ENCODE measurements around the gene KCNH3. TPM values are rescaled to one million over a fixed set of nuclear protein-coding genes. Genes with fewer than 3 reads are reported as not detected.
A peak's percentile ranks its signal among the peaks of the same experiment; 100 is the strongest.

Gene KCNH3
- total RNA-seq, 4 donors from 2014 or later, result 0.57 to 0.83 TPM; not detected in 2

DNA sequence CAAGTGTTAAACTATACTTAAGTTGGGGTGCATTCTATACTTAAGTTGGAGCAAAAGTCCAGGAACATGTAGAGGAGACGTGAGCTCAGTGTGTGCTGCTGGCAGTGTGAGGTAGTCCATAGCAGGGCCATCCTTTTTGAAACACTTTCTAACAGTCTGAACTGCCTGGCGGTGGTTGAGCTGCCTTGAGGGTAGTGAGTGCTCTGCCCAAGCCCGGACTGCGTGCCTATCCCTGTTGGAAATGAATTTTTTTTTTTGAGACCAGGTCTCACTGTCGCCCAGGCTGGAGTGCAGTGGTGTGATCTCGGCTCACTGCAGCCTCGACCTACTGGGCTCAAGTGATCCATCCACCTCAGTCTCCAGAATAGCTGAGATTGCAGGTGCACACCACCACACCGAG, 14.1 kb downstream of the KCNH3 start:
- Histone ChIP-seq H3K4me3 (no peak overlapping the region), H3K9me3 (no peaks in the 10 kb centered on the region), H3K27me3 (no peaks in the 10 kb centered on the region), H3K36me3 (peaks cover 0 to 17% (median 0%) of the 10 kb centered on the region in 3 donors), H3K27ac (no peak overlapping the region), H3K4me1 (peaks cover 0 to 16% (median 6%) of the 10 kb centered on the region in 4 donors)
- TF ChIP-seq POLR2A (IDR thresholded peaks at IDR 0.05), result no peak
- TF ChIP-seq, protein P1, sequence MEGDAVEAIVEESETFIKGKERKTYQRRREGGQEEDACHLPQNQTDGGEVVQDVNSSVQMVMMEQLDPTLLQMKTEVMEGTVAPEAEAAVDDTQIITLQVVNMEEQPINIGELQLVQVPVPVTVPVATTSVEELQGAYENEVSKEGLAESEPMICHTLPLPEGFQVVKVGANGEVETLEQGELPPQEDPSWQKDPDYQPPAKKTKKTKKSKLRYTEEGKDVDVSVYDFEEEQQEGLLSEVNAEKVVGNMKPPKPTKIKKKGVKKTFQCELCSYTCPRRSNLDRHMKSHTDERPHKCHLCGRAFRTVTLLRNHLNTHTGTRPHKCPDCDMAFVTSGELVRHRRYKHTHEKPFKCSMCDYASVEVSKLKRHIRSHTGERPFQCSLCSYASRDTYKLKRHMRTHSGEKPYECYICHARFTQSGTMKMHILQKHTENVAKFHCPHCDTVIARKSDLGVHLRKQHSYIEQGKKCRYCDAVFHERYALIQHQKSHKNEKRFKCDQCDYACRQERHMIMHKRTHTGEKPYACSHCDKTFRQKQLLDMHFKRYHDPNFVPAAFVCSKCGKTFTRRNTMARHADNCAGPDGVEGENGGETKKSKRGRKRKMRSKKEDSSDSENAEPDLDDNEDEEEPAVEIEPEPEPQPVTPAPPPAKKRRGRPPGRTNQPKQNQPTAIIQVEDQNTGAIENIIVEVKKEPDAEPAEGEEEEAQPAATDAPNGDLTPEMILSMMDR (IDR thresholded peaks at IDR 0.05), result no peak
- DNase-seq, result no peak

DNA sequence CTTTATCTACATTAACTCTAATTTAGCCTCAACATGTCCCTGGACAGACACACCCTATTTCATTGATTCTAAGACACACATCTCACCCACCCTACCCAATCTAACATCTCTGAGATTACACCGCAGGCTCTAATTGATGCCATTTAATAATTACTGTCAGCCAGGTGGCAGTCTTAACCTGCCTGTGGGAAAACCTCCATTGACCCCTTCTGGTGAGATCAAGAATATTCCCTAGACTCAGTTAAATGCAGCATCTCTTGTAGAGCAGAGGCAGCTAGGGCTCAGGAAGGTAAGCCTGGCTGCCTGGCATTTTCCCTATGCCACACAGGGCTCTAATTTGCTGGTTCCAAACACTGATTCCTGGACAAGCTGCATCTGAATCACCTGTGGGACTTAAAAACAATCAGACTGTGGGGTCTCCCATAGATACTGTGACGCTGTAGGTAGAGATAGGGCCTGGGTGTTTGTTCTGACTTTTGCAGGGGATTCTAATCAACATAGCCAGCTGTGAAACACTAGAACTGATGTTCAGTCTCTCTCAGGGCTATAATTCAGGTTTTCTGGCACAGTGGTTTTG, 14.8 kb downstream of the KCNH3 start:
- Histone ChIP-seq H3K27ac (no peak overlapping the region), H3K9me3 (no peaks in the 10 kb centered on the region), H3K36me3 (peaks cover 0 to 23% (median 0%) of the 10 kb centered on the region in 3 donors), H3K27me3 (no peaks in the 10 kb centered on the region), H3K4me1 (peaks cover 0 to 13% (median 5%) of the 10 kb centered on the region in 4 donors), H3K4me3 (no peak overlapping the region)
- DNase-seq, result no peak
- TF ChIP-seq POLR2A (IDR thresholded peaks at IDR 0.05), result no peak
- TF ChIP-seq, protein P1 (IDR thresholded peaks at IDR 0.05), result peak; percentile 17 to 71 (median 53)

DNA sequence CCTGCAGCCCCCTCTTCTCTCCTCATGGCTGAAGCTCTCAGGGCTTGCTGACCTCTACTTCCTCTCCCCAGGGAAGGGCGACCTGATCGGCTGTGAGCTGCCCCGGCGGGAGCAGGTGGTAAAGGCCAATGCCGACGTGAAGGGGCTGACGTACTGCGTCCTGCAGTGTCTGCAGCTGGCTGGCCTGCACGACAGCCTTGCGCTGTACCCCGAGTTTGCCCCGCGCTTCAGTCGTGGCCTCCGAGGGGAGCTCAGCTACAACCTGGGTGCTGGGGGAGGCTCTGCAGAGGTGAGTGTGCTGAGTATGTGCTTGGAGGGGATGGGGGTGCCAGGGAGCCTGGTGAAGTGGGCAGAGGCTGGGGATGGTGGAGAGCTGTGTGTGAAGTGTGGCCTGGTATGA, 15.4 kb downstream of the KCNH3 start:
- TF ChIP-seq, protein P1 (IDR thresholded peaks at IDR 0.05), result no peak
- TF ChIP-seq POLR2A (IDR thresholded peaks at IDR 0.05), result no peak
- Histone ChIP-seq H3K27ac (no peak overlapping the region), H3K4me1 (peaks cover 0 to 7% (median 1%) of the 10 kb centered on the region in 4 donors), H3K9me3 (no peaks in the 10 kb centered on the region), H3K36me3 (peaks cover 0 to 29% (median 0%) of the 10 kb centered on the region in 3 donors), H3K27me3 (no peaks in the 10 kb centered on the region), H3K4me3 (no peak overlapping the region)
- peak in 1 of 3 donors; percentile 34 for DNase-seq

DNA sequence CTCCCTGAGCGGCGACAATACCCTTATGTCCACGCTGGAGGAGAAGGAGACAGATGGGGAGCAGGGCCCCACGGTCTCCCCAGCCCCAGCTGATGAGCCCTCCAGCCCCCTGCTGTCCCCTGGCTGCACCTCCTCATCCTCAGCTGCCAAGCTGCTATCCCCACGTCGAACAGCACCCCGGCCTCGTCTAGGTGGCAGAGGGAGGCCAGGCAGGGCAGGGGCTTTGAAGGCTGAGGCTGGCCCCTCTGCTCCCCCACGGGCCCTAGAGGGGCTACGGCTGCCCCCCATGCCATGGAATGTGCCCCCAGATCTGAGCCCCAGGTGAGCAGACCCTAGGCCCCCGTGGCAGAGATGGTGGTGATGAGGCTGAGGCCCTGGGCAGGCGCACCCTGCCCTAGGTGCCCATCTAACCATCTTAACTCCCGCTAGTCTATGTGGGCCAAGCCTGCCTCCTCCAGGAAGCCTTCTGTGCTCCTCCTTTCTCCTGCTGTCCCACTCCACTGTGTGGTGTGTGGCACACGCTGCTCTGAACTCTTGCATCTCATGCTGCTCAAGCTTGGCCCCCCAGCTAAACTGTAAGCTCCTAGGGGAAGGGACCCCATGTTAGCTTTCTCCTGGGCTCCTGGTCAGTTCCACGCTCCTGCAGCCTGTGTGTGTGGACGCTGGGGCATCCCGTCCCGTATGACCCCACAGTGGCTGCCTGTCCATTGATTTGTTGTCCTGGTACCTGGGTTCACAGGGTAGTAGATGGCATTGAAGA, 17.0 kb downstream of the KCNH3 start:
- H3K27ac ChIP-seq, result no peak overlapping the region
- H3K9me3 ChIP-seq, result no peaks in the 10 kb centered on the region
- TF ChIP-seq, protein P1 (IDR thresholded peaks at IDR 0.05), result no peak
- no peak for TF ChIP-seq POLR2A (IDR thresholded peaks at IDR 0.05)
- no peaks in the 10 kb centered on the region for H3K27me3 ChIP-seq
- no peaks in the 10 kb centered on the region for H3K4me1 ChIP-seq
- no peak overlapping the region for H3K4me3 ChIP-seq
- peaks cover 0 to 45% (median 0%) of the 10 kb centered on the region in 3 donors for H3K36me3 ChIP-seq
- DNase-seq, result peak in 1 of 3 donors; percentile 42

DNA sequence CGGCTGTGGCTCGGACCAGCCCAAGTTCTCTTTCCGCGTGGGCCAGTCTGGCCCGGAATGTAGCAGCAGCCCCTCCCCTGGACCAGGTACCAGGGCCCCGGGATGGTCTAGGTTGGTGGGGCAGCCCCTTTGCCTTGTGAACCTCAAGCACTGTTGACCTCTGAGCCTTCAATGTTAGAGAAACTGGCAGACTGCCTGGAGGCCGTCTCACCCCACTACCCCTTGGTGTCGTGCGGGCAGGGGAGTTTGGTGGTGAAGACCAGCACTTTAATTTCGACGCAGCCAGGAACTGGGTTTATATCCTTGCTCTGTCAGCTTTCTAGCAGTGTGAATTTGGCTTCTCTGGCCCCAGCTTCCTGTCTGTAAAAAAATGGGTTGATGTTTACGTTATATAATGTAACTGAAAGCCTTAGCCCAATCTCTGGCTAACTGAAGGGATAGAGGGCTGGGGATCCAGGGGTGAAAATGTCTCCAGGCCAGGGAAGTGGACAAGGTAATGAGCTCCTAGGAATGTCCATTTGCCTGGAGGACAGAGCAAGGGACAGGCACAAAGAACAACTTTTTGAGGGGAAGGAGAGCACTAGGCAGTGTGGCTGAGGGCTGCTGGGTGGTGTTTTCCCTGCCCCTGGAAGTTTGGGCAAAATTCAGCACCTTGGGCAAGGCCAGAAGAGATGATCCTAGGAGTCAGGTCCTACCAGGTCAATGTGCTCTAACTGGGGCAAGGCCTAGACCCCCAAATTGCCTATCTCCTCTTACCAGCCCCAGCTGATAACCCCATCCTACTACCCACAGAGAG, 17.8 kb downstream of the KCNH3 start:
- H3K36me3 ChIP-seq, result peaks cover 0 to 53% (median 0%) of the 10 kb centered on the region in 3 donors
- no peak overlapping the region for H3K27ac ChIP-seq
- H3K27me3 ChIP-seq, result no peaks in the 10 kb centered on the region

More for the DNA sequence above, 17.8 kb downstream of the KCNH3 start:
- TF ChIP-seq POLR2A (IDR thresholded peaks at IDR 0.05), result no peak
- TF ChIP-seq, protein P1 (IDR thresholded peaks at IDR 0.05), result no peak
- Histone ChIP-seq H3K4me1 (no peaks in the 10 kb centered on the region), H3K4me3 (no peak overlapping the region), H3K9me3 (no peaks in the 10 kb centered on the region)
- no peak for DNase-seq

Measured in Peyer's patch (tissue), 4 donors.